Right atrium auricular region (tissue), 2 donors: Measurements from ENCODE around the gene FBXO28. TPM values are rescaled to one million over a fixed set of nuclear protein-coding genes. Genes with fewer than 3 reads are reported as not detected.
"Not testable (repeated sequence)": the region's sequence is repeated elsewhere in the genome, so short reads cannot be mapped to it uniquely, and the experiment has no call there.

Experiments used
- DNase-seq: peaks from one replicate; pipeline ENCODE4 v3.0.0-alpha.2; 2019; ENCODE audit warnings: low spot score
- H3K27ac ChIP-seq, 2 donors: fragments of 200-600 bp; sonication (generic); 1 replicate in 1 of 2; 2 replicates in 1 of 2; pipeline ENCODE4 v1.5.1; 2016 to 2019
- H3K27me3 ChIP-seq, 2 donors: fragments of 200-600 bp; sonication (generic); one replicate each; pipeline versions ENCODE4 v1.5.1 to v1.6.0; 2017 to 2019
- H3K36me3 ChIP-seq: fragments of 200-600 bp; sonication (generic); one replicate; pipeline ENCODE4 v1.5.1; 2016
- H3K4me1 ChIP-seq, 2 donors: fragments of 200-600 bp; sonication (generic); one replicate each; pipeline versions ENCODE4 v1.5.1 to v1.6.0; 2017 to 2019
- H3K4me3 ChIP-seq, 2 donors: fragments of 200-600 bp; sonication (generic); 1 replicate in 1 of 2; 2 replicates in 1 of 2; pipeline ENCODE4 v1.5.1; 2017 to 2019; ENCODE audit warnings: mild to moderate bottlenecking in 1 of 2, moderate library complexity in 1 of 2
- H3K9me3 ChIP-seq, 2 donors: fragments of 200-600 bp; sonication (generic); one replicate each; pipeline ENCODE4 v1.5.1; 2019
- CTCF ChIP-seq, 2 donors: fragments of 200-600 bp; sonication (generic); IDR thresholded peaks; one replicate each; pipeline ENCODE4 v1.5.1; 2019; ENCODE audit warnings: antibody characterized with exemption in 2 of 2
- total RNA-seq, 2 donors: library from RNA; depleted of rRNA; stranded (reverse); fragments of >200 nt; gene quantifications; one replicate each; pipeline ENCODE4 v1.1.0, GENCODE V29; 2016

FBXO28 gene
- total RNA-seq, 2 donors from 2014 or later = 15.4 to 17.9 TPM

DNA sequence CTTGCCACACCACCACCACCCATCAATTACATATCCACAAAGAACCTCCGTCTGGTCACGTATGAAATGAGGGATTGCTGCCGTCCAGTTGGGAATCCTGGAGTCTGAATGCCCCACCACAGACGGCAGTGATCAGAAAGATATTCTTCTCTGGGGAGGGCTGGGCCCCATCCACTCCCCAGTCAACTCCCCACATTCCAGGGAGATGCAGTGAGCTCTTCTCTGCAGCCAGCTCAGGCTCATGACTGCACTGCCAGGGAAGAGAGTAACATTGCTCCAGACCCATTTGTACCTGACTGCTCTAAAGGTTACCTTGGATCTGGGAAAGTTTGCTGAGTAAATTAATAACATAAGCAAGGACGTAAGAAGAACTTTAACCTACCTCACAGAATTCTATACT, 87.5 kb downstream of the FBXO28 start:
- no peak for DNase-seq
- Histone ChIP-seq H3K9me3 (no peaks in the 10 kb centered on the region), H3K4me3 (no peak overlapping the region), H3K4me1 (peaks cover 0 to 22% of the 10 kb centered on the region in 2 donors), H3K27ac (no peak overlapping the region), H3K27me3 (no peaks in the 10 kb centered on the region), H3K36me3 (no peaks in the 10 kb centered on the region)
- TF ChIP-seq CTCF (IDR thresholded peaks at IDR 0.05) = no peak

DNA sequence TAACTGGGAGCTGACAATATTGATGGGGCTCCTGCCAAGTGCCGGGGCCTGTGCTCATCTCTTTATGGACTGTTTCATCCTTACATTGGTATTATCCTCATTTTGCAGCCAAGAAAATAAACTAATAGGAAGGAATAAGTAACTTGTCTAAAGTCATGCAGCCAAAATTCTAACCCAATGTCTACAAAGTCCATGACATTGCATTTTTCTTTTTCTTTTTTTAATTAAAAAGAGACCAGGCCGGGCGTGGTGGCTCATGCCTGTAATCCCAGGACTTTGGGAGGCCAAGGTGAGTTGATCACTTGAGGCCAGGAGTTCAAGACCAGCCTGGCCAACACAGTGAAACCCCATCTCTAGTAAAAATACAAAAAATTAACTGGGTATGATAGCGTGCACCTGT, 87.9 kb downstream of the FBXO28 start:
- H3K9me3 ChIP-seq = no peaks in the 10 kb centered on the region
- TF ChIP-seq CTCF (IDR thresholded peaks at IDR 0.05) = no peak
- H3K36me3 ChIP-seq = no peaks in the 10 kb centered on the region
- no peaks in the 10 kb centered on the region for H3K27me3 ChIP-seq
- H3K4me3 ChIP-seq = no peak overlapping the region
- no peak for DNase-seq
- H3K4me1 ChIP-seq = peaks cover 0 to 22% of the 10 kb centered on the region in 2 donors
- H3K27ac ChIP-seq = no peak overlapping the region

DNA sequence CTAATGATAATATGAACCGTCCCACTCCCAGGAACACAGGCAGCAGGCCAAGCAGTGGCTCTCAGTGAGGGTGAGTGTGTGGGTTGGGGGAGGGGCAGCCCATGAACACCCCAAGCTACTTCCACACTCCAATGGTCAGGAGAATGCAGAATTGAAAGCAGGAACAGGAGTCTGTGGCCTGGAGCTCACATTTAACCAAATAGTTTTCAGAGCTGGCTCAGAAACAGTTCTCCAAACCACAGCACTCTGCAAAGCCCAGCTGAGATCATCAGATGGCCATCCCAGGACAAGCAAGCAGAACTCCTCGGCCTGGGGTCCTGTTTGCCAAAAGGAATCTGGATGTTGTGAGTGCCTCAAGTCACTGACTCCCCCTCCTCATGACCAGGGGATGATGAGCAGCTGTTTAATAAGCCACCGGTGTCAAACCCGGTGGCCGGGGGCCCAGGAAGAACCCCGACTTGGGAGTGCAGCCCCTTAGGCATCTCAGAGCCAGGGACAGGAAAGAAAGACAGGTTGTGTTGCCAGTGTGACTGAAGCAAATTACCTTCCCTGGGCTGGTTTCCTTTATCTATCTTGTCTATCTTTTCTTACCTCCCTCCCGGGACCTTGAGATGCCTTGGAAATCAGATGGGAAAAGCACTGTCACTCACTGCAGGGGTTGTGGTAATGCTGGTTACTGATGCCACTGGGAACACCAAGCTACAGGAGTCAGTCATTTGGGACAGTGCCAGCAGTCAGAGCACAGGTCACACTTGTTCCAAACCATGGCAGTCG, 89.5 kb downstream of the FBXO28 start:
- no peak overlapping the region for H3K27ac ChIP-seq
- no peak for DNase-seq
- H3K4me3 ChIP-seq = no peak overlapping the region
- H3K9me3 ChIP-seq = no peaks in the 10 kb centered on the region
- no peaks in the 10 kb centered on the region for H3K36me3 ChIP-seq
- H3K4me1 ChIP-seq = peaks cover 0 to 22% of the 10 kb centered on the region in 2 donors
- TF ChIP-seq CTCF (IDR thresholded peaks at IDR 0.05) = no peak
- no peaks in the 10 kb centered on the region for H3K27me3 ChIP-seq

GRCh38 chr1:224205438-224205840, 91.5 kb downstream of the FBXO28 start:
- Histone ChIP-seq H3K27me3 (no peaks in the 10 kb centered on the region), H3K4me1 (peaks cover 0 to 27% of the 10 kb centered on the region in 2 donors), H3K9me3 (no peaks in the 10 kb centered on the region), H3K4me3 (no peak overlapping the region), H3K27ac (no peak overlapping the region), H3K36me3 (no peaks in the 10 kb centered on the region)
- no peak for TF ChIP-seq CTCF (IDR thresholded peaks at IDR 0.05)
- no peak for DNase-seq

DNA sequence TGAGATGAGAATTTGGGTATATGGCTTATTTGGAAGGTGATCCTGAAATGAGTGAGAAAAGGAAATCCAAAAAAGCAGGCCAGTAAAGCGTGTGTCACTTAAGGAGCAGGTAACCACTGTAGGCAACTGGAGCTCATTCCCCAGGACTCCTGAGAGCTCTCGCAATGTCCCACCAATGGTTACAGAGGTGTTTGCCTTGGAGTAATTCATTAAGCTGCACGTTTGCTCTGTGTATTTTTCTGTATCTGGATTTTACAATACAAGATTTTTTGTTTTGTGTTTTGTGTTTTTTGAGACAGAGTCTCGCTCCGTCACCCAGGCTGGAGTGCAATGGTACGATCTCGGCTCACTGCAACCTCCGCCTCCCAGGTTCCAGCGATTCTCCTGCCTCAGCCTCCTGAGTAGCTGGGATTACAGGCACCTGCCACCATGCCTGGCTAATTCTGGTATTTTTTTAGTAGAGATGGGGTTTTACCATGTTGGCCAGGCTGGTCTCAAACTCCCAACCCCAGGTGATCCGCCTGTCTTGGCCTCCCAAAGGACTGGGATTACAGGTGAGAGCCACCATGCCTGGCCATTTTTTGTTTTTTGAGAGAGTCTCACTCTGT, 92.1 kb downstream of the FBXO28 start:
- DNase-seq, H3K27me3 ChIP-seq, H3K36me3 ChIP-seq, H3K27ac ChIP-seq, H3K9me3 ChIP-seq, H3K4me3 ChIP-seq: not testable (repeated sequence)
- peaks cover 0 to 28% of the 10 kb centered on the region in 2 donors for H3K4me1 ChIP-seq

DNA sequence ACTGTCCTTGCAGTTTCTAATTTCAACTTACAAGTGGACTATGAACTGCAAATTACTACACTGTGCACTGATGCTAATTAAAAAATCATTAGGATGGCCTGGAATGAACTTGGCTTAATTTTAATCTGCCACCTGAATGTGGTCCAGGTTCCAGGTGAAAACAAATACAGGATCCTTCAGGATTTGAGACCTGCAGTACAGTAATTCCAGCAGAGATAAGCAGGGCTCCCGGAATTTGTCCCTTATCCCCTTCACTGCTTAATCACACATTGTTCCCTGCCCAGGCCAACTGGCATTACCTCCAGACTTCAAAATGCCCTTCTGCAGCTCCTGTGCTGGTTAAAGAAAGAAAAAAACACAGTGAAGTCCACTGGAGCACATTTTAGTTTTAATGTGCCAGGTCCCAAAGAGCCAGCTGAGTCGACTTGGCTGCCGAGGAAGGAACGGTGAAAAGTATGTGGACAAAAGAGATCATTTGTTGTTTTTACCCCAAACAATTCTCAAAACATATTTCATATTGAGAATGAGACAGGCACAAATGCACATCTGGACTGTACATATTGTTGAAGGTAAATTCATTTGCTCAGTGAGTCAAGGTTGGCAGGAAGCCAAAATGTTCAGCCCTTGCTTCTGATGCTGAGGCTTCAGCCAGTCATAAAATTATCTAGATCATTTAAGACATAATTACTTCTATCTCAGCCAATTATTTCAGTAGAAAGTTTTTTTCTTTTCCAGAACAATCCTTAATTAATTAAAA, 97.5 kb downstream of the FBXO28 start:
- no peaks in the 10 kb centered on the region for H3K9me3 ChIP-seq
- peaks cover 0 to 19% of the 10 kb centered on the region in 2 donors for H3K4me1 ChIP-seq
- DNase-seq = no peak
- no peaks in the 10 kb centered on the region for H3K36me3 ChIP-seq
- H3K4me3 ChIP-seq = no peak overlapping the region
- no peaks in the 10 kb centered on the region for H3K27me3 ChIP-seq
- no peak for TF ChIP-seq CTCF (IDR thresholded peaks at IDR 0.05)
- peak overlapping the region in 1 of 2 donors; percentile 51 for H3K27ac ChIP-seq
